Parathyroid adenoma (tissue), 2 donors: ENCODE data around the gene ADM5.

Source experiments
- H2AFZ ChIP-seq: fragments of 300-600 bp; sonication (generic); one replicate; pipeline ENCODE4 v1.7.0; 2017; ENCODE audit warnings: antibody characterized with exemption, mild to moderate bottlenecking
- H3K27ac ChIP-seq: fragments of 300-600 bp; sonication (generic); one replicate; pipeline ENCODE4 v1.7.0; 2017
- H3K27me3 ChIP-seq: fragments of 300-600 bp; sonication (generic); one replicate; pipeline ENCODE4 v1.7.0; 2017; ENCODE audit warnings: low read length; ENCODE audit not compliant: control insufficient read depth, insufficient read depth
- H3K36me3 ChIP-seq: fragments of 300-600 bp; sonication (generic); one replicate; pipeline ENCODE4 v1.7.0; 2017; ENCODE audit warnings: low read length; ENCODE audit not compliant: control insufficient read depth, insufficient read depth
- H3K4me1 ChIP-seq: fragments of 300-600 bp; sonication (generic); one replicate; pipeline ENCODE4 v1.7.0; 2017; ENCODE audit warnings: control low read depth
- H3K4me2 ChIP-seq: fragments of 300-600 bp; sonication (generic); one replicate; pipeline ENCODE4 v1.7.0; 2017; ENCODE audit warnings: low read length
- H3K4me3 ChIP-seq: fragments of 300-600 bp; sonication (generic); one replicate; pipeline ENCODE4 v1.7.0; 2017; ENCODE audit warnings: low read depth, low read length
- H3K79me2 ChIP-seq: fragments of 300-600 bp; sonication (generic); one replicate; pipeline ENCODE4 v1.7.0; 2017; ENCODE audit warnings: control low read depth
- H3K9ac ChIP-seq: fragments of 300-600 bp; sonication (generic); one replicate; pipeline ENCODE4 v1.7.0; 2017; ENCODE audit warnings: mild to moderate bottlenecking
- H3K9me3 ChIP-seq: fragments of 300-600 bp; sonication (generic); one replicate; pipeline ENCODE4 v1.7.0; 2017; ENCODE audit warnings: low read length; ENCODE audit not compliant: control insufficient read depth
- TF ChIP-seq, protein P1 (sequence below): fragments of 300-600 bp; sonication (generic); IDR thresholded peaks from one replicate; pipeline ENCODE4 v1.7.0; 2017; ENCODE audit warnings: antibody characterized with exemption, mild to moderate bottlenecking
- donor health status: primary hyperparathyroidism.

Gene ADM5

DNA sequence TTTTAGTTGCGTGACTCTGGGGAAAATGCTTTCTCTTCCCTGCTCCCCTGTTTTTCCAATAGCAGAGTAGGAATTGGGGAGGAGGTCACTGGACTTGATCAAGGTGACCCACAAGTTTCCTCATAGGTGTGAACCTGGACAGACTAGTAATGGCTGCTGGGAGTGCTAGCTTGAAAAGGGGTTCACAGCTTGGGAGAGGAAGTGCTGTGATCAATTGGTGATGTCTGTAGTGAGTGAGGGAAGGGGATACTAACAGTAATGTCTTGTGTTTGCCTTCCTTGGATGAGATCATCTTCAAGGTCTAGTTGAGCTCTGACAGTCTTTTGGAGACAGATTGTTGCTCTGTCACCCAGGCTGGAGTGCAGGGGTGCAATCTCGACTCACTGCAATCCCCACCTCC is 21.9 kb upstream of the ADM5 start:
- H2AFZ ChIP-seq, result no peak overlapping the region
- peaks cover 4% of the 10 kb centered on the region for H3K4me1 ChIP-seq

DNA sequence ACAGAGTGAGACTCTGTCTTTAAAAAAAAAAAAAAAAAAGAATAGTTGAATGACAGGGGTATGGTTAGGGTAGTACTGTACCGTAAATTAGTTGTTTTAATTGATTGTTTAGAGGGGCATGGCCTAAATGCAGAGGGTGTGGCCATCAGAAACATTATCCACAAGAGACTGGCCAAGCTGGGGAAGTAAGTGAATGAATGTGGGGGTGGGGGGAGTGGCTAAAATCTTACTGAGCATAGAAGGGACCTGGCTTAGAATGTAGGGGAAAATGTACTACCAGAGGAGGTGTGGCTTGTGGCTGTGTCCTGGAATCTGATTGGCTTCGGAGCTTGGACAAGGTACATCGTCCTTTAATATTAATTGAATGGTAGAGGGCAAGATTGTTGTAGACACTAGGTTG is 19.9 kb upstream of the ADM5 start:
- Histone ChIP-seq H3K36me3 (no peaks in the 10 kb centered on the region), H3K4me3 (no peak overlapping the region), H3K79me2 (no peaks in the 10 kb centered on the region), H3K9me3 (no peaks in the 10 kb centered on the region), H3K9ac (no peak overlapping the region), H2AFZ (no peak overlapping the region), H3K27me3 (no peaks in the 10 kb centered on the region), H3K4me1 (peaks cover 4% of the 10 kb centered on the region), H3K4me2 (no peak overlapping the region), H3K27ac (no peak overlapping the region)
- TF ChIP-seq, protein P1, sequence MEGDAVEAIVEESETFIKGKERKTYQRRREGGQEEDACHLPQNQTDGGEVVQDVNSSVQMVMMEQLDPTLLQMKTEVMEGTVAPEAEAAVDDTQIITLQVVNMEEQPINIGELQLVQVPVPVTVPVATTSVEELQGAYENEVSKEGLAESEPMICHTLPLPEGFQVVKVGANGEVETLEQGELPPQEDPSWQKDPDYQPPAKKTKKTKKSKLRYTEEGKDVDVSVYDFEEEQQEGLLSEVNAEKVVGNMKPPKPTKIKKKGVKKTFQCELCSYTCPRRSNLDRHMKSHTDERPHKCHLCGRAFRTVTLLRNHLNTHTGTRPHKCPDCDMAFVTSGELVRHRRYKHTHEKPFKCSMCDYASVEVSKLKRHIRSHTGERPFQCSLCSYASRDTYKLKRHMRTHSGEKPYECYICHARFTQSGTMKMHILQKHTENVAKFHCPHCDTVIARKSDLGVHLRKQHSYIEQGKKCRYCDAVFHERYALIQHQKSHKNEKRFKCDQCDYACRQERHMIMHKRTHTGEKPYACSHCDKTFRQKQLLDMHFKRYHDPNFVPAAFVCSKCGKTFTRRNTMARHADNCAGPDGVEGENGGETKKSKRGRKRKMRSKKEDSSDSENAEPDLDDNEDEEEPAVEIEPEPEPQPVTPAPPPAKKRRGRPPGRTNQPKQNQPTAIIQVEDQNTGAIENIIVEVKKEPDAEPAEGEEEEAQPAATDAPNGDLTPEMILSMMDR, result no peak

More for the DNA sequence above, 21.9 kb upstream of the ADM5 start:
- H3K79me2 ChIP-seq, result no peaks in the 10 kb centered on the region
- H3K9ac ChIP-seq, result no peak overlapping the region
- no peaks in the 10 kb centered on the region for H3K27me3 ChIP-seq
- H3K36me3 ChIP-seq, result no peaks in the 10 kb centered on the region
- H3K4me2 ChIP-seq, result no peak overlapping the region
- no peak overlapping the region for H3K4me3 ChIP-seq
- H3K9me3 ChIP-seq, result no peaks in the 10 kb centered on the region
- H3K27ac ChIP-seq, result no peak overlapping the region
- TF ChIP-seq, protein P1, result no peak

GRCh38 chr19:49672131-49672919 is 17.1 kb upstream of the ADM5 start:
- TF ChIP-seq, protein P1, result peak; percentile 86
- H3K27me3 ChIP-seq, result no peaks in the 10 kb centered on the region
- no peak overlapping the region for H3K27ac ChIP-seq
- peaks cover 4% of the 10 kb centered on the region for H3K4me1 ChIP-seq
- peak overlapping the region; percentile 39 for H3K4me3 ChIP-seq
- H3K4me2 ChIP-seq, result peak overlapping the region; percentile 77
- H3K36me3 ChIP-seq, result no peaks in the 10 kb centered on the region
- no peaks in the 10 kb centered on the region for H3K79me2 ChIP-seq
- no peak overlapping the region for H3K9ac ChIP-seq
- H3K9me3 ChIP-seq, result no peaks in the 10 kb centered on the region
- peak overlapping the region; percentile 68 for H2AFZ ChIP-seq

DNA sequence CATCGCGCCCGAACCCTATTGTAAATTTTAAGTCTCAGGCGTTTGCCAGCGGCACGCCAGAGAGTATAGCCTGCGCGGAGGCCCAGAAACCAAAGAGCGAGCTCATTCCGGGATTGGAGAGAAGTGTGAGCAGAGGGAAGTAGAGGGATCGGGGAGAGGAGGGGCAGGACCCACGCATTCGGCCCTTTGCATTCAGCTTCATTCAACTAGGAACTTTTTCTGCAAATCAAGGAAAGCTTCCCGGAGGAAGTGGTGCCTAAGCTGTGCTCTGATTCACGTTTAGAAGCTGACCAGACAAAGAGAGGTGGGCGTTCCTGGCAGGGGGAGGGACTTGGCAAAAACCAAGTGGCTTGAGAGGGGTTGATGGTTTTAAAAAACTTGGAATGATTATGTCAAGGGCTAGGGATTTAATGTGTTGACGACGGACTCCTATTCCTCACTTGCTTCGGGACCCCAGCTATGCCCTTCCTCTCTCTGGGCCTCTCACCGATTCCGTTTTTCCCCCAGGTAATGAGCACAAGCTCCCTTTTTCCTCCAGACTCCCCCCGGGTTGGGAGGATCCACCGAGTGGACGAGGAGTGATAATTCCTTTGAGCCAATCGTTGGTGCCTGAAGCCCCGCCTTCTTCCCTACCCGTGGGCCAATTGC is 13.1 kb upstream of the ADM5 start:
- H3K27ac ChIP-seq, result peak overlapping the region; percentile 89
- H3K4me2 ChIP-seq, result peak overlapping the region; percentile 58
- peaks cover 12% of the 10 kb centered on the region for H3K79me2 ChIP-seq
- no peaks in the 10 kb centered on the region for H3K27me3 ChIP-seq
- no peak overlapping the region for H3K9ac ChIP-seq
- peak overlapping the region; percentile 81 for H3K4me3 ChIP-seq
- TF ChIP-seq, protein P1, result no peak
- H3K9me3 ChIP-seq, result no peaks in the 10 kb centered on the region
- peaks cover 22% of the 10 kb centered on the region for H3K4me1 ChIP-seq
- H2AFZ ChIP-seq, result peak overlapping the region; percentile 76
- H3K36me3 ChIP-seq, result no peaks in the 10 kb centered on the region
